GM12878 (cell line): ENCODE measurements around the gene CCDC57.

Experiments used
- BHLHE40 ChIP-seq, 2 experiments: fragments of 450-650 bp in 1 of 2; IDR thresholded peaks; 2 replicates each; pipeline ENCODE4 v1.6.1; 2011 to 2017; ENCODE audit warnings: low read depth in 2 of 2, borderline replicate concordance in 1 of 2, improper control_type of control experiment in 1 of 2, low read length in 1 of 2, mild to moderate bottlenecking in 1 of 2
- CEBPB ChIP-seq, 2 experiments: fragments of 150-350 bp in 1 of 2; IDR thresholded peaks; 2 replicates each; pipeline ENCODE4 v1.6.1; 2012 to 2014; ENCODE audit warnings: low read depth in 2 of 2, low read length in 2 of 2, borderline replicate concordance in 1 of 2, inconsistent platforms in 1 of 2
- CREB1 ChIP-seq: IDR thresholded peaks from 2 replicates; pipeline ENCODE4 v1.6.1; 2012; ENCODE audit warnings: low read depth, mild to moderate bottlenecking, inconsistent platforms
- CTCF ChIP-seq, 3 experiments: IDR thresholded peaks in 2 of 3; conservative IDR thresholded peaks in 1 of 3; 2 replicates each; pipeline ENCODE4 v1.5.1; 2011; ENCODE audit warnings: low read depth in 3 of 3, low read length in 3 of 3, mild to moderate bottlenecking in 3 of 3, control low read depth in 2 of 3, moderate library complexity in 2 of 3, inconsistent platforms in 1 of 3, mixed read lengths in 1 of 3; ENCODE audit not compliant: control insufficient read depth in 2 of 3, insufficient read depth in 1 of 3; ENCODE audit errors: extremely low read depth in 1 of 3
- EZH2 ChIP-seq: IDR thresholded peaks from 2 replicates; pipeline ENCODE4 v1.6.1; 2012; ENCODE audit warnings: low read depth, mild to moderate bottlenecking, control low read depth, inconsistent platforms, low read length, borderline replicate concordance; ENCODE audit not compliant: control insufficient read depth
- GATAD2B ChIP-seq: fragments of 450-650 bp; conservative IDR thresholded peaks from 2 replicates; pipeline ENCODE4 v1.6.1; 2017; ENCODE audit warnings: low read depth, mild to moderate bottlenecking, moderate library complexity
- HDAC2 ChIP-seq: fragments of 200-600 bp; sonication (generic); IDR thresholded peaks from 2 replicates; pipeline ENCODE4 v1.6.1; 2017
- PAX5 ChIP-seq: IDR thresholded peaks from 2 replicates; pipeline ENCODE4 v1.6.1; 2011; ENCODE audit warnings: low read depth, low read length, borderline replicate concordance
- RBBP5 ChIP-seq: fragments of 200-600 bp; sonication (generic); conservative IDR thresholded peaks from 2 replicates; pipeline ENCODE4 v1.6.1; 2016
- RFX5 ChIP-seq: IDR thresholded peaks from 2 replicates; pipeline ENCODE4 v1.6.1; 2011; ENCODE audit warnings: low read depth, low read length, improper control_type of control experiment
- TAF1 ChIP-seq: IDR thresholded peaks from 2 replicates; pipeline ENCODE4 v1.6.1; 2011; ENCODE audit warnings: mild to moderate bottlenecking, low read depth, low read length, borderline replicate concordance
- USF1 ChIP-seq: IDR thresholded peaks from 2 replicates; pipeline ENCODE4 v1.6.1; 2011; ENCODE audit warnings: borderline replicate concordance, low read depth, mild to moderate bottlenecking, moderate library complexity, mixed read lengths, low read length; ENCODE audit not compliant: insufficient read depth; ENCODE audit errors: extremely low read length
- ZNF687 ChIP-seq: fragments of 450-650 bp; IDR thresholded peaks from 2 replicates; pipeline ENCODE4 v1.6.1; 2017; ENCODE audit warnings: mild to moderate bottlenecking, moderate library complexity

GRCh38 chr17:82246040-82246364, 33.4 kb upstream of the CCDC57 start:
- TF ChIP-seq CTCF (IDR thresholded peaks at IDR 0.05 in 2 of 3, conservative IDR thresholded peaks at IDR 0.05 in 1 of 3; ENCODE audit: control insufficient read depth in 2 of 3, extremely low read depth in 1 of 3, insufficient read depth in 1 of 3, low read depth in 3 of 3, low read length in 3 of 3) = no peak
- TF ChIP-seq BHLHE40 (IDR thresholded peaks at IDR 0.05; ENCODE audit: borderline replicate concordance in 1 of 2, low read depth in 2 of 2, low read length in 1 of 2) = no peak
- TF ChIP-seq RBBP5 = no peak
- TF ChIP-seq CEBPB (IDR thresholded peaks at IDR 0.05; ENCODE audit: borderline replicate concordance in 1 of 2, low read depth in 2 of 2, low read length in 2 of 2) = no peak
- TF ChIP-seq EZH2 = no peak
- no peak for TF ChIP-seq PAX5
- TF ChIP-seq RFX5 = no peak
- TF ChIP-seq USF1 = no peak
- no peak for TF ChIP-seq CREB1
- no peak for TF ChIP-seq ZNF687
- no peak for TF ChIP-seq HDAC2
- no peak for TF ChIP-seq GATAD2B
- no peak for TF ChIP-seq TAF1
